NCI-H2081 treated with DMSO at 0.1 percent for 48 hours (cell line): ENCODE results near the gene LDHAL6B.

Source experiments
- DNase-seq: peaks from one replicate; lab custom pipeline; 2025; lab: John Stamatoyannopoulos, UW

The LDHAL6B gene

GRCh38 chr15:59218710-59219109, 12.1 kb downstream of the LDHAL6B start:
- no peak for DNase-seq

GRCh38 chr15:59221511-59222505, 15.2 kb downstream of the LDHAL6B start:
- DNase-seq = no peak

- no peak for DNase-seq
Measured at GRCh38 chr15:59222906-59223550, 16.4 kb downstream of the LDHAL6B start.

- no peak for DNase-seq
Measured at GRCh38 chr15:59223736-59224135, 17.1 kb downstream of the LDHAL6B start.

- DNase-seq = no peak
Measured at GRCh38 chr15:59224474-59224873, 17.8 kb downstream of the LDHAL6B start.

GRCh38 chr15:59227021-59227420, 20.4 kb downstream of the LDHAL6B start:
- DNase-seq = no peak

- DNase-seq = no peak
Measured at GRCh38 chr15:59229015-59229414, 22.4 kb downstream of the LDHAL6B start.

GRCh38 chr15:59229453-59229852, 22.8 kb downstream of the LDHAL6B start:
- DNase-seq = no peak

- DNase-seq = peak; percentile 27
Measured at GRCh38 chr15:59230531-59231055, 23.9 kb downstream of the LDHAL6B start.

GRCh38 chr15:59232476-59232875, 25.8 kb downstream of the LDHAL6B start:
- DNase-seq = no peak

- no peak for DNase-seq
Measured at GRCh38 chr15:59236394-59236793, 29.8 kb downstream of the LDHAL6B start.

- no peak for DNase-seq
Measured at GRCh38 chr15:59237119-59237855, 30.6 kb downstream of the LDHAL6B start.

GRCh38 chr15:59237924-59238331, 31.3 kb downstream of the LDHAL6B start:
- no peak for DNase-seq

GRCh38 chr15:59240036-59240435, 33.4 kb downstream of the LDHAL6B start:
- DNase-seq = no peak

GRCh38 chr15:59242649-59243048, 36.0 kb downstream of the LDHAL6B start:
- no peak for DNase-seq

- no peak for DNase-seq
Measured at GRCh38 chr15:59243622-59244021, 37.0 kb downstream of the LDHAL6B start.

- DNase-seq = no peak
Measured at GRCh38 chr15:59244337-59244736, 37.7 kb downstream of the LDHAL6B start.

GRCh38 chr15:59245559-59245958, 38.9 kb downstream of the LDHAL6B start:
- DNase-seq = no peak

- DNase-seq = no peak
Measured at GRCh38 chr15:59247364-59247763, 40.7 kb downstream of the LDHAL6B start.

- no peak for DNase-seq
Measured at GRCh38 chr15:59249816-59250215, 43.2 kb downstream of the LDHAL6B start.

- DNase-seq = no peak
Measured at GRCh38 chr15:59250249-59250648, 43.6 kb downstream of the LDHAL6B start.
